Left hindlimb (tissue), 1 donor: ENCODE measurements around the gene ATP5ME.
"Not testable (repeated sequence)": the region's sequence is repeated elsewhere in the genome, so short reads cannot be mapped to it uniquely, and the experiment has no call there.

Experiments
- DNase-seq: peaks from one replicate; pipeline ENCODE4 v3.0.0-alpha.2; 2018

Gene ATP5ME

DNA sequence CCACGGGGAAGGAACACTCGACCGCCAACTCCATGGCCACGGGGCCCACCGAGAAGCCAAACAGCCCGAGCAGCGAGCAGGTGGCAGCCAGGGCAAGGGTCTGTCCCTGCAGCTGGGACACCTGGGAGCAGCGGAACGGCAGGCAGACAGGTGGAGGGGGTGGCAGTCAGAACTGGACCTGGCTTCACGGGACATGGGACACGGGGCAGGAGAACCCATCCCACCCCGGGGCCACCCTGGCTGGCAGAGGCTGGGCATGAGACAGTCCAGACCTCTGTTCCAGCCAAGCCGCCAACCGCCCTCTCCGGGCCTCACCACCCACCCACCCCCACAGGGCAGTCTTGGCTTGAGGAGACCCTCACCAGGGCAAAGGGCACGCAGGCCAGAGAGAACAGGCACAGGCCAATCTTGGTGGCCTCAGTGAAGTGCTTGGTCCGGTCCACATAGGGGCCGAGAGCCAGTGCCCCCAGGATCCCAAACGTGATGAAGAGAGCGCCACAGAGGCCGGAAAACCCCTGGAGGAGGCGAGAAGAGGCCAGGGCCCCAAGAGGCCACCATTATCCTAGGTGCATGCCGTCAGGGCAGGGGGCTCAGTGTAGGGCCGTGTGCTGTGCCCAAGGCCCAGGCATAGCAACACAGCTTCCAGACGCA lies 9.3 kb upstream of the ATP5ME start:
- DNase-seq, result peak; percentile 32

DNA sequence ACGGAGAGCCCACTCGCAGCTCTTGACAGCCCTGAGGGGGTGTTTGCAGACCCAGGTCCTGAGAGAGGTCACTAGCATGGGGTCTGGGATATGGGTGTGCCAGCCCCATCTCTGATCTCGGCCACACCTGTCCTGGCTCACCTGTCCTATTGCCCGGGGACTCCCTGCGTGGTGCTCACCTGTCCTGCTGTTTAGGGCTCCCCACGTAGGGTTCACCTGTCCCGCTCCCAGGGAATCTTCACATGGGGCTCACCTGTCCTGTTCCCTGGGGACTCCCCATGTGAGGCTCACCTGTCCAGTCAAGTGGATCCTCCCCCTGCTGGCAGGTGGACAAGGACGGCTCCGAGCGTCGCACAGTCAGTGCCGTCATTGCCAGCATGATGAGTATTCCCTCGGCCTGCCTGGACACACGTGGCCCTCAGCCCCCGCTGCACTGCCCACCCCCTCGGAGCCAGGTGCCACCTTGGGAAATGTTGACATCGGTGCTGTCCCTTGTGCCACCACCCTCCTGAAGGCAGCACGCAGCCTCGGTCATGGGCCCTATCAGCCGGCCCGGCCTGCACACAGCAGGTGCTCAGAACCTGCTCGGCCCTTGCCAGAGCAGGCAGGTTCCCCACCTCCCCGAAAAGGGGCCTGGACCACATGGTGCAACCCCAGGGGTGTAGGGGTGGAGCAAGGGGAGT lies 8.6 kb upstream of the ATP5ME start:
- peak; percentile 43 for DNase-seq

DNA sequence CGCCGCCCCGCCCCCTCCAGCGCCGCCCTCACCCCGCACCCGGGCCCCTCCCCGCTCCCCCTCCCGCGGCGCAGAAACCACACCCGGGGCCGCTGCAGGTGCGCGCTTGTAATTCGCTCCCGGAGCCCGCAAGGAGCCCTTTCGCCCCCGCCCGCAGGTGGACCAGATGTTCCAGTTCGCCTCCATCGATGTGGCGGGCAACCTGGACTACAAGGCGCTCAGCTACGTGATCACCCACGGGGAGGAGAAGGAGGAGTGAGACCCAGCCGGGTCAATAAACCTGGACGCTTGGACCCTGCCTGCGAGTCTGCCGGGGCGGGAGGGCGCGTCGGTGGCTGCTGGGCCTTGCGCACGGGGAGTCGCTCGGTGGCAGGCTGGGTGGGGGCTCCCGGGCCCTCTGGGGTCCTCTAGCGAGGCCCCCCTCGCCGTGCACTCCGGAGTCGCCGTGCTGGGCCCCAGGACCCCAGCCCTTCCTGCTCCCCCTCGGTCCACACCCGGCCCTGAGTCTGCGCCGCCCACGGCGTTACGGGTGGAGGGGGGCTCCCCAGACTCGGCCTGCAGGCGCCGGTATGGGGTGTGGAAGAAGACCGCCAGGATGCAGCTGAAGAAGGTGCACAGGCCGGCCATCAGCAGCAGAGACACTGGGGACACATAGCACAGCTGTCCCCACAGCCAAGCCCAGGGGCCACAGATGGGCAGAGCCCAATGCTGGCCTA lies 7.8 kb upstream of the ATP5ME start:
- DNase-seq, result peak; percentile 42

DNA sequence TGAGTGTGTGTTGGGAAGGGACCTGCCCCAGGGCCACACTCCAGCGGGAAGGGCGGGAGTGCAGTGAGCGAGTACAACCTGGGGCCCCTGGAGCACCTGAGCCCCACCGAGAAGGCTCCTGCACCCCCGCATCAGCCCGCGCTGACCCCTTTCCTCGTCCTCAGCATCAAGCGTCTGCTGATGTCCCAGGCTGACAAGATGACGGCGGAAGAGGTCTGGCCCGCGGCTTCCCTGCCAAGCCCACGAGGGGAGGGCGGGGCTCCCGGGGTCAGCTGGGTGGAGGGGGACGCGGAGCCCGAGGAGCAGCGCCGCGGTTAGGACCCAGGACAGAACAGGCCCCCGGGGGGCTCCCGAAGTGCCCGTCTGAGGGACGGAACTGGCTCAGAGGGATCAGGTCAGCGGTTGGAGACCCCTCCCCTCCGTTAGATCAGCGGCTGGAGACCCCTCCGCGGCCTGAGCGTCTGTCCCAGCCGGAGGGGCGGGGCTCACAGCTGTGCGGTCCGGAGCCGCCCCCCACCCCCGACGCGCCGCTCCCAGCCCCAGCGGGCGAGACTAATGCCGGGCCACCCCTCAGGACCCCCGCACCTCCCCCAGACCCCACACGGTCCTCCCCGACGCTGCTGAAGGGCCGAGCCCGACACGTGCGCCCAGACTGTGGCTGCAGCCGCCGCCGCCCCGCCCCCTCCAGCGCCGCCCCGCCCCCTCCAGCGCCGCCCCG lies 7.0 kb upstream of the ATP5ME start:
- peak; percentile 77 for DNase-seq

DNA sequence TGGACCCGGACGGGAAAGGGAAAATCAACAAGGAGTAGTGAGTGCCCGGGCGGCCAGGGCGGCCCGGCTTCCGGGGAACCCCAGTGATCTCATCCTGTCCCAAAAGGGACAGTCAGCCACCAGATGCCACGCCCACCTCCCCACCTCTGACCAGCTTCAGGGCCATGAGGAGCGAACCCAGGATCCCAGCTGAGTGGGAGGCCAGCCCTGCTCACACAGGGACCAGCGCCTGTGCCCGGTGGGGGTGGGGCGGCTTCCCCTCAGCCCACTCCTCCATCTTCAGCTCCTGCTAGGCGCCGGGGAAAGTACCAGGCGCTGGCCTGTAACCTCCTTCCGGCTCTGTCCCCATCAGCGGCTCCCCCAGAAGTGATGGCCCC lies 6.5 kb upstream of the ATP5ME start:
- DNase-seq, result no peak

DNA sequence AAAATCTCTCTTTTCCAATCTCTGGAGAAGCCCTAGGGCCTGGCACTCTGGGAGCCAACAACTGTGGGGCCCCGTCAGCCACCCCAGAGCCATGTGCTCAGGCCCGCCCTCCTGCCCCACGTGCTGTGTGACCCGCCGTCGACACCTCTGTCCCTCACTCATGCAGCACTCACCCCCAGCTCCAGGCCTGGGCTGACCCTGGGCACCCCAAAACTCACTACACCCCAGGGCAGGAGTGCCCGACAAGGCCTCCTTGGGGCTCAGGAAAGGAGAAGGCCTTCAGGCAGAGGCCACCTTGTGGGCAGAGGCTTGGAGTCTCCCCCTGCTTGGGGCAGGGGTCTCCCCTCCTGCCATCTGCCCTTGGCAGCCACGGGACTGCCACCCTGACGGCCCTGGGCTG lies 6.0 kb upstream of the ATP5ME start:
- DNase-seq, result peak; percentile 33

DNA sequence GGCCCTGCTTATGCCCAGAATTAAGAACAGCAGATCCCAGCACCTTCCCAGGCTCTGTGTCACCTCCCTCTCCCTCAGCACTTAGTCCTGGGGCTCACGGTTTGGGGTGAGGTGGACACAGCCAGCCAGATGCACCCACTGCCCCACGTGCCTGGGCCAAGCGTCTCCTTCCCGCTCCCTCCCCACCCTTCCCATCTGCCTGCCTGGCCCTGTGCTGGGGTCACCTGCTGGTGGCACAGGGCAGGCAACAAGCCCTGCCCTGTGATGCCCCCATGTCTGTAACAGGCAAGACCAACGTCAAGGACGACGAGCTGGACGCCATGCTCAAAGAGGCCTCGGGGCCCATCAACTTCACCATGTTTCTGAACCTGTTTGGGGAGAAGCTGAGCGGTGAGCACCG lies 5.6 kb upstream of the ATP5ME start:
- peak; percentile 29 for DNase-seq

DNA sequence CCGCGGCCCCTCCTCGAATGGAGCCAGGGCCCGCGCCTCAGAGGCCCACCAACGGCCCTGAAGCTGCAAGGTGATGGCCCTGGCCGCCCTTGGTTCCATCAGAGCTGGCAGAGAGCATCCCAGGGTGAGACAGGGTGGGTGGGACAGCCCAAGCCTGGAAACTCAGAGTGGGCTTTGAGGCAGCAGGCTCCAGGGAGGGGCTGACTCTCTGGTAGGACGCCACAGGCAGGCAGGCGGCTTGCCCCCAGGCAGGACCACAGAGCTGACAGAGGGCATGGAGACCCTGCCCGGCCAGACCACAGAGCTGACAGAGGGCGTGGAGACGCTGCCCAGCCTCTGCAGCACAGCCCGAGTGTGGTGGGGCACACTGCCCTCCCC lies 5.0 kb upstream of the ATP5ME start:
- DNase-seq, result peak; percentile 40

DNA sequence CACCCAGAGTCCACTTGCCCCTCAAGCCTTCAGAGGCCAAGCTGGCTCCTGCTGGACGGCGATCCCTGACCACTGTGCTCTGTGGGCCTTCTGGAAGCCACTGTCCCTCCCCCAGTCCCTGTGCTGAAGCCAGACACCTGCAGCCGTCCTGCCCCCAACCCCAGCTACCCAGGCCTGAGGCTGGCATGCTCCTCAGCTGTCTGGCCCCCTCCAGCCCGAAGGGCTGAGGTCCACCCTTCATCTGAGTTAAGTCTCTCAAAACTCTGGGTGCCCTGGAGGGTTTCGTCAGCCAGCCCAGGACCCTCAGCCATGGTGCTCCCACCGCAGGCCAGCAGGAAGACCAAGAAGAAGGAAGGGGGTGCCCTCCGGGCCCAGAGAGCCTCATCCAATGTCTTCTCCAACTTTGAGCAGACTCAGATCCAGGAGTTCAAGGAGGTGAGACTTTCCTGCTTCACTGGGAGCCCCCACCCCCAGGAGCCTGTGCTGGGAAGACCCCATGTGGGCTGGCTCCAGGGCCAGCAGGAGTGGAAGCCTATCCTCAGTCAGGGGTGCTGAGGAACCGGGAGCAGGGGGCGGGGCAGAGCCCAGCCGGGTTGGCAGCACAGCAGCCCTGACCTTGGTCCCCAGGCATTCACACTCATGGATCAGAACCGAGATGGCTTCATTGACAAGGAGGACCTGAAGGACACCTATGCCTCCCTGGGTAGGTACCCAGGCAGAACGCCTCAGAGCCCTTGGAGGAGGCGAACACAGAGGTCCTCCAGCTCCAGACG lies 4.4 kb upstream of the ATP5ME start:
- DNase-seq, result peak; percentile 30

DNA sequence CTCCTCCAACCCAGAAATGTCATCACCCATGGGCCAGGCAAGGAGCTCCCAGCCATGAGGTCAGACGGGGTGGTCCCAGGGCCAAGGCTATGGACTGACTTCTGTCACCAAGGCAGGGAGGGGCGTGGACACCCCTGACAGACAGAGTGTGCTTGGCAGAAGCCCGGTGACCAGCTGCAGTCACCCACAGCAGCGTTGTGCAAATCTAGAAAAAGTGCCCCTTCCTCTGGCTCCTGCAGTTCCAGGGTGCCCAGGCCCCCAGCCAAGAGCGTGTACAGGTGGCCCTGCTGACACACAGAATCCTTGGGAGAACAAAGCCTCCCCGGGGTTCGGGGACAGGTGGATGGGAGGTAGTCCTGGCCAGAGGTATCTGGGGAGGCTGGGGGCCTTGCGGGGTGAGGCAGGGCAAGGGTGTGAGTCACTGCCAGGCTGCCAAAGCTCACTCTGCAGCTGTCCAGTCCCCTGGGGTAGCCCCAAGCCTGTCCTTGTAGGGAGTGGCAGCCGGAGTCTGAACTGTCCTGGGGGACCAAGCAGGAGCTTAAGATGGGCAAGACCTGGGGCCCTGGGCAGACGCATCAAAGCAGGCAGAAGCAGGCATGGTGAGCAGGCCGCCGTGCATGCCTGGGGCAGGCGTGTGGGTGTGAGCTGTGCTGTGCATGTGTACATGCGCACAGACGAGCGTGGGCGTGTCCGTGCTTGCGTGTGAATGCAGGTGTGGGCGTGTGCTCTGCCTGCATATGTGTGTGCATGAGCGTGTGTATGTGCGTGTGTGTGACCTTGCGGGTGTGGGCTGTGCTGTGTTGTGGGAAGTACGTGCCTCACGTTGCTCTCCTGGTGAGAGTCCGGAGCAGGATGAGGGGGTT lies 3.6 kb upstream of the ATP5ME start:
- DNase-seq, result peak; percentile 62

DNA sequence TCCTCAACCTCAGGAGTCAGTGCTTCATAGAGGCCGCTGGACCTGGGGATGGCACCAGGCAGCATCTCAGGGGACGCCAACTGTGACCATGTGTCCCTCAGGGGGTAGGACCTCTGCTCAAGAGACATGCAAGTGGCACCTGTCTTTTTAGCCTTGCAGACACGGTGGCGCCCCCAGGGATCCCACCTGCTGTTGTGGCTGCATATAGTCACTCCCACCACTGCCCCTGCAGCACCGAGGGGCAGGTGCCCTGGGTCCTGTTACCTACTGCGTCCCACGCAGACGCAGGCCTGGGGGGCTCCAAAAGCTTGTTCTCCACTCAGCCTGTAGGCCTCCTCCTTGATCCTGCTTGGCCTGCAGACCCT lies 2.8 kb upstream of the ATP5ME start:
- peak; percentile 57 for DNase-seq

DNA sequence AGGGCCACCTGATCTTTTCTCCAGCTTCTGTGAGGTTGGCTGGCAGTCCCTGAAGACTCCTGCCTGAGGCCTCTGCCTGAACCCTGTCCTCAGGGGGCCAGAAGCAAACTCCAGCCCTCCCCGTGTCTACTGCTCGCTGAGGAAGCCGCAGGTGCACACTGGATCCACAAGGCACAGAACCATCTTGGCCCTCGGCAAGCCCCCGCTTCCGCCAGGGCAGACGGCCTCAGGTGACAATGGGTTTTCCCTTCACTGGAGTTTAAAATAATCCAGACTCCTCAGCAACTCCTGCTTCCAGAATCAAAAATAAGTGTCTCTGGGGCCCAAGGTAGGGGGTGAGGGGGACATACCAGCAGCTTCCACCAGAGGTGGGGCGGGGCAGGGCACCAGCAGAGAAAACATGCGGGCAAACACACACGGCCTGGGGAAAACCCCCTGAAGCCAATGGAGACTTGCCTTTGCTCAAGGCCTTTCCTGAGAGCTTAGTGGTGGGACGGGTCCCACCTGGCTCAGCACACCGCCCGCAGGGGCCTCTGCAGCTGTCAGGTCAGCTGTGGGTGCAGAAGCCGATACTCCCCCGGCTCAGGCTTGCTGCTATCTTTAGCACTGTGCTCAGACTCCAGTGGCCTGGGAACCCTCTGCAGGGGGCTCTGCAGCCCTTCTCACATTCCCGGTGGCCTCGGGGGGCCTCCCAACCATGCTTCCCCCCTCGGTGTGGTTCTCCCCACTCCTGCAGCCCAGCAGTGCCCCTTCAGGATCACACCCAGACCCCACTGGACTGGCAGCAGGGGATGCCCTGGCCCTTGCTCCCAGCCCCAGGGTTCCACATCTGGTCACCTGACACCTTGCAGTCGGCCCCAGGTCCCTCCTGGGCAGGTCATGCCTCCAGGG lies 2.1 kb upstream of the ATP5ME start:
- peak; percentile 42 for DNase-seq

DNA sequence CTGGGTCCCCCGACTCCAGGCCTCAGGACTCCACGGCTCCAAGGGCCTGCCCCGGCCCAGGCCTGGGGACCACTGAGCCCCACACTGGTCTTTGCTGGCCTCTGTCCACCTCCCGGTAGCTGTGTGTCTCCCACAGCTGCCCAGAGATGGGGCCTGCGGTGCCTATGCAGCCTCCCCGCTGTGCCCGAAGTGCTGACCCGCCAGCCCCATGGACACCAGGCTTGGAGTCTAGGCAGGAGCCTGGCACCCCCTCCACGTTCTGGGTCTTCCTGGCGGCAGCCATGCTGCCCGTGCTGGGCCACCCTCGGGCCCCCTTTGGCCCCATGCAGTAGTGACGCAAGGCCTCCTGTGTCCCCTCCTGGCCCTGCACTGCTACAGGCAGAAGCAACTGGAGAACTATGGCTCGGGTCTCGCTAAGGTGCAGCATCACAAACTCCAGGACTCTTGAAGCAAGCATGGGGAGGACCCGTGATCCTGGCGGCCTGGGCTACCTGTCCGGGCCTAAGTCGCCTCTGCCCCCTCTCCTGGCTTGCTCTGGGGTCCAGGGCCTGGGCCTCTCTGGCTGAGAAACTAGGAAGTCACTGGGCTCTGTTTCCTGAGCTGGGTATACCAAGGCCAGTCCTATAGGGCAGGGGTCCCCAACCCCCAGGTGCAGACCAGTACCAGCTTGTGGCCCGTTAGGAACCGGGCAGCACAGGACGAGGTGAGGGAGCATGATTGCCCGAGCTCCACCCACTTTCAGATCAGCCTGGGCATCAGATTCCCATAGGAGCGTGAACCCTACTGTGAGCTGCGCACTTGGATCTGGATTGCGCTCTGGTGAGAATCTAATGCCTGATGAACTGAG lies 1.2 kb upstream of the ATP5ME start:
- DNase-seq, result peak; percentile 49

DNA sequence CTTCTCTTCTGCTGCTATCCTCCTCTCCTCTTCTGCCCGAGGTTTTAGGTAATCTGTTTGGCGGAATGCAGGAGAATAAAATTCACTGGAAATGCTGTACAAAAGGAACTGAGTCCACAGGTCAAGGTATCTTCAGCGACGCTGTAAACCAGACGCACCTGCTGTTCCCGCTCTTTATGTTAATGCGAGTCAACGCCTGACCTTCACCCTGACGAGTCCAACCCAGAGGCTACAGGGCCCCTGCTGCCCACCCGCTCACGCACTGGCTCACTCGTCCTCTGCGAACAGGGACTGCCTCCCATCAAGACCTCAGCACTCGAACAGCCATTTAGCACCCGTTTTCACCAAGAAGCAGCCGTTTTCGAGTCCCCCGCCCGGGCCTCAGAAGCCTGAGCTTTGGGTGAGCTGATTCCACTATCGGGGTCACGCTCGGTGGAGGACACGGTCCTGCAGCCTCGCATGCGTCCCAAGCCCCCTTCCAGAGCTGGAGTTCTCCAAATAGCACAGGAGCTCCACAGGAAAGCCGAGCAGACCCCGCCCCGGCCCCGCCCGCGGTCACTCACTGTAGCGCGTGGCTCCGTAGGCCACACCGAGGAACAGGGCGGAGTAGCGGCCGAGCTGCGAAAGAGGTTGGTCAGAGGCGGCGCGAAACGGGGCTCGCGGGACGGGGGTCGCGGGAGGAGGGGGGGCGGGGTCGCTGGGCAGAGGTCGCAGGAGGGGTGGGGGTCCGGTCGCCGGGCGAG lies 556 bp downstream of the ATP5ME start:
- DNase-seq, result peak; percentile 46

DNA sequence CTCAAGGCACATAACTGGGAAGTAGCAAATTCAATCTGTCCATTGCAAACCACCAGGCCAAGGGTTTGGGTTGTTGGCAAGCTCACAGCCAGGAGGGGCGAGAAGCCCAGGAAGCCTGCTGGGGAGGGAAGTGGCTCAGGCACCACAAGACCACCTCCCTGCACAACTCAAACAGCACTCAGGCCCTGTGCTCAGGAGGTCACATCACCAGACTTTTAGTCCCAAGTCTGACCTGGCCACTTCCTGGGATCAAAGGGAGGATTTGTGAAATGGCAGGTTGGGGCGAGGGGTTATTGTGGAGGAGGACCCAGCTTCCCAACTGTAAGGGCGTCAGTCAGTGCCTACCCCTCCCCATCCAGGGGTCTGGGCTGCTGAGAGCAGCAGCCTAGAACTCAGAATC lies 2.3 kb downstream of the ATP5ME start:
- DNase-seq, result peak; percentile 19

DNA sequence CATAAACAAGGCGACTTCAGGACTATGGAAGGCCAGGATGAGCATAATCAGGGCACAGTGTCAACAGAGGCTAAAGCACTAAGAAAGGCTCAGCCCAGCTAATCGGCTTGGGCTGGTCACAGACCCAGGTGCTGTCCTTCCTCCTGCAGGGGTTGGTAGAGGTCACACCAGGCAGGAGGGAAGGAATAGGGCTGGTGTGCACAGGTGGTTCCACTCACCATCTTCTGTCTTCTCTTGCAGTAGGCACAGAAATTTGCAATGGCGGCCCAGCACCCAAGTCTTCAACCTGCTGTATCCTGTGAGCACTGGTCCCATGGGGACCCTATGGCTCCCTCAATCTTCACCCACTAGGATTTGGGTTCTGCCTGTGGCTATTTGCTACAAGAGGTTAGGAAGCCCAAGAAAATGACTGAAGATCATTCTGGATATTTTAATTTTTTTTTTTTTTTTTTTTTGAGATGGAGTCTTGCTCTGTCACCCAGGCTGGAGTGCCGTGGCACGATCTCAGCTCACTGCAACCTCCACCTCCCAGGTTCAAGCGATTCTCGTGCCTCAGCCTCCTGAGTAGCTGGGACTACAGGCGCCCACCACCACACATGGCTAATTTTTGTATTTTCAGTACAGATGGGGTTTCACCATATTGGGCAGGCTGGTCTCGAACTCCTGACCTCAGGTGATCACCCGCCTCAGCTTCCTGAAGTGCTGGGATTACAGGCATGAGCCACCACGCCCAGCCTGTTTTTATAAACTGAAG lies 4.1 kb downstream of the ATP5ME start:
- peak; percentile 12 for DNase-seq

DNA sequence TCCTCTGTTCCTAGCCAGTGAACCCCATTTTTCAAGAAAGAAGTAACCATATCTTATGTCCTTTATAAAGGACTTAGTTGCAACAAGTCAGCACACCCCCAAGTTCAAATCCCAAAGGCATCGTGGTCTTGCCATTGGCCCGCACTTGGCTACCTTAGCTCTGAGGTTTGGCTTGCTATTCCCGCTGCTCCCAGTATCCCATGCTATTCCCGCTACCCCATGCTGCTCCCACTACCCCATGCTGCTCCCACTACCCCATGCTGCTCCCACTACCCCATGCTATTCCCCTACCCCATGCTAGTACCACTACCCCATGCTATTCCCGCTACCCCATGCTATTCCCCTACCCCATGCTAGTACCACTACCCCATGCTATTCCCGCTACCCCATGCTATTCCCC lies 5.9 kb downstream of the ATP5ME start:
- not testable (repeated sequence) for DNase-seq

DNA sequence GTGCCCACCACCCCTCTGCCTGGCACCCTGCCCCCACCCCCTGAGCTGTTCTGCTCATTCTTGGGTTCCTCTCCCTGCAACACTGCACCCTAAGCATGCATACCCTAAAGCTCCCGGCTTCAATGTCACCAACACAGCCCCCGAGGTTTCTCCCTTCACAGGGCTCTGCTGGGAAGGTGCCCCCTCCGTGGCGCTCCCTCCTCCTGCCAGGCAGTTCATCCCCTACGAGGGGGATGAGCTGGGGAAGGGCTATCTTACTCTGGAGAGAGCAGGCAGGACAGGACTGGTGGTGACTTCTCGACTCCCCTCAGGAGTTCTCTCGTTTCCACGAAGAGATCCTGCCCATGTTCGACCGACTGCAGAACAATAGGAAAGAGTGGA lies 6.5 kb downstream of the ATP5ME start:
- DNase-seq, result peak; percentile 18
